BLaER1 treated with 17β-estradiol and CSF1 and Interleukin-3, amounts not matched to agents 10 nM and 100 nM (cell line): ENCODE data around the gene SPAG9.

Experiments
- H3K27ac ChIP-seq, 11 experiments: shearing (Covaris generic); formaldehyde crosslinking; 2 replicates each; pipeline ENCODE4 v1.8.1; 2022
- H3K27me3 ChIP-seq, 11 experiments: shearing (Covaris generic); formaldehyde crosslinking; 2 replicates each; pipeline ENCODE4 v1.8.1; 2022
- H3K36me3 ChIP-seq, 11 experiments: shearing (Covaris generic); formaldehyde crosslinking; 2 replicates each; pipeline ENCODE4 v1.8.1; 2022
- H3K4me1 ChIP-seq, 10 experiments: shearing (Covaris generic); formaldehyde crosslinking; 2 replicates each; pipeline ENCODE4 v1.8.1; 2022
- H3K4me2 ChIP-seq, 11 experiments: shearing (Covaris generic); formaldehyde crosslinking; 2 replicates each; pipeline ENCODE4 v1.8.1; 2022
- H3K4me3 ChIP-seq, 10 experiments: shearing (Covaris generic); formaldehyde crosslinking; 2 replicates each; pipeline ENCODE4 v1.8.1; 2022
- H3K9ac ChIP-seq, 11 experiments: shearing (Covaris generic); formaldehyde crosslinking; 2 replicates each; pipeline ENCODE4 v1.8.1; 2022
- H3K9me3 ChIP-seq, 11 experiments: shearing (Covaris generic); formaldehyde crosslinking; replicated peaks in 1 of 11; 2 replicates each; pipeline ENCODE4 v1.8.1; 2022
- H4K20me1 ChIP-seq, 11 experiments: shearing (Covaris generic); formaldehyde crosslinking; 2 replicates each; pipeline ENCODE4 v1.8.1; 2022
- Cebpa-rat ChIP-seq, 11 experiments: shearing (Covaris generic); IDR thresholded peaks; 2 replicates each; pipeline ENCODE4 v1.8.1; 2022

SPAG9 gene

DNA sequence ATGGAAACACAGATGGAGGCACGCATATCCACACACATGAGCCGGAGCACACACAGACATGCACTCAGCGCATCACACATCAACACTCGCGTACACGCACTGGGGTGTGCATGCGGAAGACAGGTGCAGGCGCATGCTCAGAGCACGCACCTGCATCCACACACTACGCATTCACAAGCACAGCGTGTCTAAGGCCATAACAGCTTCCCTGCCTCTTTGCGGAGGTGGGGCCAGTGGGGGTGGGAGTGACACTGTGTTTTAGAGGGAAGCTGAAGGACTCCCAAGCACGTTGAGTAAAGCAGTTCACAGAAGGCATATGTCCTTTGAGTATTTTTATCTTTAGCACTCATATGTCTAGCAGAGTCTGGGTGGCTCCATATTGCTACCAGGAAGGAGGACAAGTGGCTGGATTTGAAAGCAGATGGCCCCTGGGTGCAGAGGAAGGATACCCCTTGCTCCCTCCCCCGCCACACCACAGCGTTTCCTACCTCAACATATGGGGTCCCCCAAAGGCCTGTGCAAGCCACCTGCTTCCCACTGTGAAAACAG is 185.9 kb downstream of the SPAG9 start:
- H3K27ac ChIP-seq, result peak overlapping the region in 8 of 11 experiments; percentile 18 to 94 (median 62); a peak in 12 of 22 replicates
- no peak for TF ChIP-seq Cebpa-rat (IDR thresholded peaks at IDR 0.05)
- no peaks in the 10 kb centered on the region for H3K36me3 ChIP-seq
- H3K4me2 ChIP-seq, result peak overlapping the region; percentile 59 to 95 (median 75)
- peaks cover 50 to 82% (median 66%) of the 10 kb centered on the region in 10 experiments for H3K4me1 ChIP-seq
- no peak overlapping the region for H3K4me3 ChIP-seq
- H4K20me1 ChIP-seq, result no peaks in the 10 kb centered on the region
- H3K27me3 ChIP-seq, result no peaks in the 10 kb centered on the region
- peak overlapping the region in 5 of 11 experiments; percentile 10 to 16 (median 14); a peak in 4 of 22 replicates for H3K9ac ChIP-seq
- H3K9me3 ChIP-seq, result no peaks in the 10 kb centered on the region

DNA sequence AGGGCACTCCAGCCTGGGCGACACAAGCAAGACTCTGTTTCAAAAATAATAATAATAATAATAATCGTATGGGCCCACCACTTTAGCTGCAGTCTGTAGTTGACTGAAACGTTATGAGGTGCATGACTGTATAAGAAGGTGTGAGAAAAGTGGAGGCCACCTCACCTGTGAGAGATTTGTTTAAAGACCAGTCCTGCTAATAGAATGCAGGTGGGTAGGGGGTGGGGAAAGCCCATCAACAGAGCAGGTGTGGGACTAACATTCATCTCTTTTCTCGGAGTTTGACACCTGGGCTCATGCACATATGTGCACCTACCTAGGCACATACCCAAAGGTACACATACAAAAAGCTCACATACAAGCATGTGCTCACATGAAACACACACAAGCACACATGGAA is 186.5 kb downstream of the SPAG9 start:
- peaks cover 56 to 83% (median 72%) of the 10 kb centered on the region in 10 experiments for H3K4me1 ChIP-seq
- H3K4me2 ChIP-seq, result peak overlapping the region; percentile 26 to 95 (median 75); a peak in 21 of 22 replicates

DNA sequence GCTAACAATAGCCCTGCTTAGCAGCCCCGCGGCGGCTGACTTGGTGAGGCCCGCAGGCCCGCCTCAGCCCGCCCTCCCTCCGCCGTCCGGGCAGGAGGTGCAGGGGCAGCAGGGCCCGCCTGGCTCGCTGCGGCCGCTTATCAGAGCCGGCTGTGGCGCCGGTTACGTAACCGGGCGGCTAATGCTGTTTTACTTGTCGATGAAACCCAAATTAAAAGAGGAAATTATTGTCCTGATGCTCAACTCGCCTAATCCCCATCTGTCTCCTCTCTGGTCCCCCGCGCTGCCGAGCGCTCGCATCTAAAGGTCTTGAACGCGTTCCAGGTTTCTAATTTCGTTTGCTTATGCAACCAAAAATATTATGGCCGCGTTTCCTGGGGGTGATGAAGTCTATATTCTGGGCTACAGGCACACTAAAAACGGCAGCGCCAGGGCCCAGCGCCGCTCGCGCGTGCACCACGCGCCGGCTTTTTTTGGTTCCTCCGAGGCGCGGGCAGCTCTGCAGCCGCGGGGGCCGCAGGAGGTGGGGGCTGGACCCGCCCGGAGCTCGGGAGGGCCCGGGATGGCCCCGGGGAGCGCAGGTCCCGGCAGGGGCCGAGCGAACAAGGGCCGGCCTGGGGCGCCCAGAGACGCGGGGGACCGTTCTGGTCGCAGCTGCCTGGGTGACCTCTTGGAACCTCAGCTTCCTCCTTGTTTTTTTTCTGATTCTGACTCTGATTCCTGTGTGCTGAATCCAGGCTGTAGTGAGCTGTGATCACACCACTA is 189.3 kb downstream of the SPAG9 start:
- peak in 8 of 11 experiments; percentile 29 to 79 (median 50); a peak in 9 of 22 replicates for TF ChIP-seq Cebpa-rat (IDR thresholded peaks at IDR 0.05)
- Histone ChIP-seq H3K9ac (peak overlapping the region; percentile 74 to 88 (median 81)), H4K20me1 (no peaks in the 10 kb centered on the region), H3K4me1 (peaks cover 65 to 85% (median 81%) of the 10 kb centered on the region in 10 experiments), H3K9me3 (no peaks in the 10 kb centered on the region), H3K4me2 (peak overlapping the region; percentile 84 to 98 (median 94)), H3K36me3 (no peaks in the 10 kb centered on the region), H3K27ac (peak overlapping the region; percentile 64 to 96 (median 88); a peak in 21 of 22 replicates), H3K27me3 (no peaks in the 10 kb centered on the region), H3K4me3 (peak overlapping the region; percentile 25 to 64 (median 54); a peak in 19 of 20 replicates)

More for the DNA sequence above, 186.5 kb downstream of the SPAG9 start:
- H3K4me3 ChIP-seq, result no peak overlapping the region
- peak overlapping the region in 8 of 11 experiments; percentile 37 to 94 (median 62); a peak in 13 of 22 replicates for H3K27ac ChIP-seq
- no peaks in the 10 kb centered on the region for H4K20me1 ChIP-seq
- H3K9me3 ChIP-seq, result no peaks in the 10 kb centered on the region
- H3K36me3 ChIP-seq, result no peaks in the 10 kb centered on the region
- TF ChIP-seq Cebpa-rat (IDR thresholded peaks at IDR 0.05), result no peak
- H3K9ac ChIP-seq, result peak overlapping the region in 3 of 11 experiments; percentile 33 to 54 (median 42); a peak in 6 of 22 replicates
- no peaks in the 10 kb centered on the region for H3K27me3 ChIP-seq

DNA sequence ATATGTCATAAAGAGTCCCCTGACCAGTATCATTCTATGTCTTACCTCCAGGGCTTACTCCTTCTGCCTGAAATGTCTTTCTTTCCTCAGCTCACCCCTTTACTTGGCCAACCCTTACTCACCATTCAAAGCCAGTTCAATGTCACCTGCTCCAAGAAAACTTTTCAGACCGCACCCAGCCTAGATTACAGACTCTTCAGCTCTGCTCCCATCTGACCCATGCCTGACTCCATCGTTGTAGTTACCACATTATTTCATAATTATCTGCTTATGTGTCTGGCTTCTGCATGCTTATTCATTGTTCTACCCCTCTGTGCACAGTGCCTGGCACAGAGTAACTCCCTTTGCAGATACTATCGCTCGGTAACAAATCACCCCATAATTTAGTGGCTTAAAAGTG is 192.0 kb downstream of the SPAG9 start:
- Histone ChIP-seq H4K20me1 (no peaks in the 10 kb centered on the region), H3K4me3 (no peak overlapping the region), H3K4me2 (peak overlapping the region in 10 of 11 experiments; percentile 37 to 98 (median 92); a peak in 15 of 22 replicates), H3K27ac (no peak overlapping the region), H3K4me1 (peaks cover 38 to 75% (median 61%) of the 10 kb centered on the region in 10 experiments), H3K36me3 (no peaks in the 10 kb centered on the region), H3K9ac (no peak overlapping the region), H3K27me3 (no peaks in the 10 kb centered on the region), H3K9me3 (no peaks in the 10 kb centered on the region)
- TF ChIP-seq Cebpa-rat (IDR thresholded peaks at IDR 0.05), result no peak

DNA sequence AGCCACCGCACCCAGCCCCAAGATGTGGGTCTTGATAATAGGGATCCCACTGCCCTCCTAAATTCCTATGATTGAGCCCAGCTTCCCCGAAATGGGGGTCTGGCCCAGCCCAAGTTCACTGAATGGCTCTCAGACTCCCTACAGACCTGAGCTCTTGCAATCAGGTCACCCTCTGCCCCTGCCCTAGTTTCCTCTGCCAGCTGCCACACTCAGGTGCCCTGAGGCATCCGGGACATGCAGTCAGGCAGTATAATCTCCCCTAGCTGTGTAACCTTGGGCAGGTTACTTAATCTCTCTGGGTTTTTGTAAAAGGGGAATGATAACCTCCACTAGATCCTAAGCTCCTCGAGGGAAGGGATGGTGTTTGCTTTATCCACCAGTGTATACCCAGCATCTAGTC is 193.4 kb downstream of the SPAG9 start:
- peaks cover 28 to 68% (median 49%) of the 10 kb centered on the region in 10 experiments for H3K4me1 ChIP-seq
- no peaks in the 10 kb centered on the region for H3K9me3 ChIP-seq
- no peak overlapping the region for H3K4me3 ChIP-seq
- H4K20me1 ChIP-seq, result no peaks in the 10 kb centered on the region
- no peak overlapping the region for H3K4me2 ChIP-seq
- H3K36me3 ChIP-seq, result no peaks in the 10 kb centered on the region
- H3K27ac ChIP-seq, result no peak overlapping the region
- no peaks in the 10 kb centered on the region for H3K27me3 ChIP-seq
- TF ChIP-seq Cebpa-rat (IDR thresholded peaks at IDR 0.05), result no peak
- no peak overlapping the region for H3K9ac ChIP-seq

DNA sequence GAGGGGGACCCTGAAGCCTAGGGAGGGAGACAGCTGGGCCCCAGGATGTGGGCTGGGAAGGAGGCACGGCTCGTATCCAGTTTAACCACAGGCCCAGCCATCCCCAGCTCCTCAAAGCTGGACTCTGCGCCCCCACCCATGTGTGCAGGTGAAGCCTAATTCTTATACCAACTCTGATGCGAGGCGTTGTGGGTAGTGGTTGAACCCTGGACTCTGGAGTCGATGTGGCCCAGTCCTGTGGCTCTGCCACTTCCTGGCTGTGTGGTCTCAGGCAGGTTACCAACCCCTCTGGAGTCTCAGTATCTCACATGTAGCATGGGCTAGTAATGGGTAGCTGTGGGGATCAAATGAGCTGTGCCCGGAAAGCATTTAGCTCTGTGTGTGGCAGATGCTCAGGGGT is 194.1 kb downstream of the SPAG9 start:
- Histone ChIP-seq H3K9ac (no peak overlapping the region), H4K20me1 (no peaks in the 10 kb centered on the region), H3K27ac (no peak overlapping the region), H3K27me3 (no peaks in the 10 kb centered on the region), H3K36me3 (no peaks in the 10 kb centered on the region), H3K4me3 (no peak overlapping the region), H3K4me2 (peak overlapping the region in 9 of 11 experiments; percentile 6 to 56 (median 33); a peak in 13 of 22 replicates), H3K4me1 (peaks cover 24 to 68% (median 43%) of the 10 kb centered on the region in 10 experiments), H3K9me3 (no peaks in the 10 kb centered on the region)
- no peak for TF ChIP-seq Cebpa-rat (IDR thresholded peaks at IDR 0.05)

DNA sequence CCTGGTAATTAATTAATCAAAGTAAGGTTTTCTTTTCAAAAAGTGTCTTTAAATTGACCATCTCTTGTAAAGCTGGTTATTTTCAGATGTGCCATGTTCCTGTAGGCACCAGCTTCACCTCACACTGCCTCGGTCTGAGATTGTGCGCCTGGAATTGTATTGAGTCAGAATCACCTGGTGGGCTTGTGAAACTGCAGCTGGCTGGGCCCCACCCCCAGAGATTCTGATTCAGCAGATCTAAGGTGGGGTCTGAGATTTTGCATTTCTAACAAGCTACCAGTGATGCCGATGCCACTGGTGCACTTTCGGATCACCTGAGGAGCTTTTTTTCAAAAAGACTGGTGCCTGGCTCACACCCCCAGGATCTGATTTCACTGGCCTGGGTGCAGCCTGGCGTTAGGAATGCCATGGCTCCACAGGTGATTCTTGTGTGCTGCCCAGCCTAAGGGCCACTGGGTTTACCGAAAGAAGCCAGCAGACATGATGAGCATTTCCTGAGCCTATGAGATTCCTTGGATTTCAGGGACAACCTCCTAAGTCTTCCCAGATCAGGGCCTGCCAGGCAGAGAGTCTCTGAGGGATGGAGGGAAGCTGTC is 195.3 kb downstream of the SPAG9 start:
- Histone ChIP-seq H3K4me3 (no peak overlapping the region), H3K4me1 (peaks cover 26 to 70% (median 44%) of the 10 kb centered on the region in 10 experiments), H3K27ac (no peak overlapping the region), H3K9ac (no peak overlapping the region), H3K9me3 (no peaks in the 10 kb centered on the region), H4K20me1 (no peaks in the 10 kb centered on the region), H3K27me3 (no peaks in the 10 kb centered on the region), H3K4me2 (peak overlapping the region in 2 of 11 experiments; percentile 8 to 40; a peak in 1 of 22 replicates), H3K36me3 (no peaks in the 10 kb centered on the region)
- TF ChIP-seq Cebpa-rat (IDR thresholded peaks at IDR 0.05), result no peak

DNA sequence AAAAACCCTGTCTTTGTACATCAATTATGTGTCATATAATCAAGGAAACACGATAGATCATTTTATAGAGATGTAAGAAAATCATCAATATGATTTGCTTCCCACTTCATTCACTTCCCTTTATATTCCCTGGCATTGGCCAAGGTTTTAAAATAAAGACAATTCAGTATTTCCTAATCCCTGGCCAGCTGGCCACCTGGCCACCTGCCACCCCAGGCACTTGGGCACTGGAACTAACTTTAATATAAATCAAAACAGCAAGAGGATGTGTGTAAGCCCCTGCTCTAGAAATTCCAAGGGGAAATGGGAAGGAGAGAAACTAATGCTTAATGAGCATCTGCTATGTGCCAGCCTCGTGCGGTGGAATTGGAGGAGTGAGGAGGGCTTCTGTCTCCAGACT is 195.9 kb downstream of the SPAG9 start:
- Histone ChIP-seq H3K4me2 (no peak overlapping the region), H3K4me1 (peaks cover 24 to 70% (median 43%) of the 10 kb centered on the region in 10 experiments), H3K4me3 (no peak overlapping the region), H3K27ac (no peak overlapping the region), H3K9me3 (no peaks in the 10 kb centered on the region), H3K36me3 (no peaks in the 10 kb centered on the region), H4K20me1 (no peaks in the 10 kb centered on the region), H3K9ac (no peak overlapping the region), H3K27me3 (no peaks in the 10 kb centered on the region)
- TF ChIP-seq Cebpa-rat (IDR thresholded peaks at IDR 0.05), result no peak

DNA sequence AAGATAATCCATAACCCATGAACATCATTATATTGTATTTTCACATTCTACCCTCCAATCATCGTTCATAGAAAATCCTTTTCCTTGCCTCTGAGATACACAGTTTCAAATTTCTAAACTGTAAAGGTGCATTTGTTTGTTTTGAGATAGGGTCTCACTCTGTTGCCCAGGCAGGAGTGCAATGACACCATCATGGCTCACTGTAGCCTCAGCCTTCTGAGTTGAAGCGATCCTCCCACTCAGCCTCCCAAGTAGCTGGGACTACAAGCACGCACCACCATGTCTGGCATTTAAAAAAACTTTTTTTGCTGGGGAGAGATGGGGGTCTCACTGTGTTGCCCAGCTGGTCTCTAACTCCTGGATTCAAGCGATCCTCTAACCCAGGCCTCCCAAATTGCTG is 196.4 kb downstream of the SPAG9 start:
- no peaks in the 10 kb centered on the region for H3K36me3 ChIP-seq
- peaks cover 24 to 70% (median 43%) of the 10 kb centered on the region in 10 experiments for H3K4me1 ChIP-seq
- no peaks in the 10 kb centered on the region for H3K27me3 ChIP-seq
- no peak overlapping the region for H3K9ac ChIP-seq
- TF ChIP-seq Cebpa-rat (IDR thresholded peaks at IDR 0.05), result no peak
- H3K4me2 ChIP-seq, result no peak overlapping the region
- no peaks in the 10 kb centered on the region for H3K9me3 ChIP-seq
- H3K4me3 ChIP-seq, result no peak overlapping the region
- no peak overlapping the region for H3K27ac ChIP-seq
- no peaks in the 10 kb centered on the region for H4K20me1 ChIP-seq
